MV-4-11 (cell line): Measurements from ENCODE around the gene GLYR1.
A peak's percentile ranks its signal among the peaks of the same experiment; 100 is the strongest.

Experiments
- DNase-seq: peaks from one replicate; lab custom pipeline; 2025; lab: John Stamatoyannopoulos, UW

Gene GLYR1

DNA sequence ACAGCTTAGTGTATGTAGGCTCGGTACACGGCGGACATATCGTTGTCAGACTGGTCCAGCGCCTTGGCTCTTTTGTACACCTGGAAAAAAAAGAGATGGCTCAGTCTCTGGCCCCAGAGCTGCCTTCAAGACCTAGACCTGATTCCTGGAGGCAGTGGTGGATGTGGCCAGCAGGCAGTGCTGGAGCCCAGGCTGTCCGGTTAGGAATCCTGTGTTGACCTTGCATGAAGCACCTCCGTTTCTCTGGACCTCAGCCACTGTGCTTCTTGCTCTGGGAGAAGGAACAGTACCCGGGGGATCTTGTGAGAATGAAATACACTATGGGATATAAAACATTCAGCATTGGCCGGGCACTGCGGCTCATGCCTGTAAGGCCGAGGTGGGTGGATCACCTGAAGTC lies 41.9 kb downstream of the GLYR1 start:
- DNase-seq = no peak

DNA sequence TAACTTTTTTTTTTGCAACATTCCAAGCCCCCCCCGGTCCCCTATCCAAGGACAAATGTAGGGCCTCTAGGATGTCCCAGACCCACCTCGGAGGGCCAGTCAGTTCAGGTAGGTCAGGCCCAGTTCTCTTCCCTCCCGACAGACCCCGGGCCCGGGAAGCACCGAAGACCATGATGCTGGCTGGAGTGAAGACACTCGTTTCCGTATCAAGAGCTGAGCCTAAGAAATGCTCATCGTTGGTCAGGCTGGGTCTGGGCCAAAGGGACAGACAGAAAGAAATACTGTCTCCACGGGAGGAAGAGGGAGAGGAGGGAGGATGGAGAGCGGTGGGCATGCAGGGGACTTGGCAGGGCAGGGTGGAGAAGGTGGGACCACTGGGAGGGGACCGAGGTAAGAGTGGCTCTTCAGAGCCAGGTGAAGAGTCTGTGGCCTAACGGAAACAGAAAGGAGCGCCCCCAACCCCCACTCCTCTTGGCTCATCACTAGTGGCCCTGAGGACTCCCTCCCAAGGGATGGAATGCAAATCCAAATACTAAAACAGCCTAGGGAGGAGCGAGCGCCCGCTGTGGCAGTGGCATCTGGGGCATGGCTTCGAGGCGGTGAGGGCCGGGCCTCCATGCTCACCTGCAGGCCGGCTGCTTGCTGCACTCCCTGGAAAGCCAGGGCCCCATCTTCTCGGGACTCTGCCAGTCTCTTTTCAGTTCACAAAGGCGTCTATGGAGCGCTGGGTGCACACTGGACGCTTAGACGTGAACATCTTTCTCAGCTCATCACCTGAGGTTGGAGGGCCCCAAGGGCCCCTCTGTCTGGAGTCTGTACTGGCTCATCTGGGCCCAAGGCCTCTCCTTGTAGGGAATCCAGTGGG lies 43.0 kb downstream of the GLYR1 start:
- no peak for DNase-seq

DNA sequence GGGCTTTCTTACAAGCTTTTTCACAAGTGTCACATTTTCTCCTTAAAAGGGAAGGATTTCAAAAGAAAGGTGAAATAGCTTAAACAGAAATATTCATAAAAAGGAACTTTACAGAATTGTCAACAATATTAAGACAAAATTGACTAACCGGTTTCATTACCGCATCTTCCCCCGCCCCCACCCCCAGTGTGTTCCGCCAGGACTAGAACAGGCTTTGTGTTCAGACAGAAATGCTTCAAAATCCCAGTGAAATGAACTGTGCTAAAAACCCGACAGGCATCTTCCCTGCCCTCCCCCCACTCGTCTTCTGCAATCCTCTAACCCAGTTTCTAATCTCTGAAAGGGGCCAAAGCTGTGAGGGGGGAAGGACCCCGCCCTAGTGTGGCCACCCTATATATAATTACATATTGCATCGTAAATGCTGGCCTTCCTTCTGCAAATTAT lies 43.7 kb downstream of the GLYR1 start:
- peak; percentile 50 for DNase-seq

DNA sequence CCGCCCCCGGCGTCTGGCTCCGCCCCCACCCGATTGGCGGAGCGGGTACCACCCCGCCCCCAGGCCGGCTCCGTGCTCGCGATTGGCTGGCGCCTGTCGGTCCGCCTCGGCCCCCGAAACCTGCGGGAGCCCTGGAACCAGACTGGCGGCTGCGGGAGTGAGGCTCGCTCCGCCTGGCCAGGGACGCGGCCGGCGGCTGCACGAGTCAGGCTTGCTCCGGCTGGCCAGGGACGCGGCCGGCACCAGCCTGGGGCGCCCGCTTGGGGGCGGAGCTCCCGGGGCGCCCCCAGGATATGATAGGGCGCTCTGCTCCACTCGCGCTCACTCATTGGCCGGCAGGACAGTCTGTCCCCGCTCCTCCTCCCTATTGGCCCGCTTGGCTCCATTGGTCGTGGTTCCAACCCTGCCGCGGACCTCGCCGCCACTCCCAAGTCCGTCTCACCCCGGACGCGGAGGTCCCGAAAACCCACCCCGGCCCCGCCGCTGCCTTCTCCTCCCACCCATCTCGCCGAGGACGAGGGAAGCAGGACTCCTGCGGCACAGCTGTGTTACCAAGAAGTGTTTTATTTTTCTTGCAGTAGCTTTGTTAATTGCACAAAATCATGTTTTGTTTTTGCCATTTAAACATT lies 44.3 kb downstream of the GLYR1 start:
- peak; percentile 85 for DNase-seq

DNA sequence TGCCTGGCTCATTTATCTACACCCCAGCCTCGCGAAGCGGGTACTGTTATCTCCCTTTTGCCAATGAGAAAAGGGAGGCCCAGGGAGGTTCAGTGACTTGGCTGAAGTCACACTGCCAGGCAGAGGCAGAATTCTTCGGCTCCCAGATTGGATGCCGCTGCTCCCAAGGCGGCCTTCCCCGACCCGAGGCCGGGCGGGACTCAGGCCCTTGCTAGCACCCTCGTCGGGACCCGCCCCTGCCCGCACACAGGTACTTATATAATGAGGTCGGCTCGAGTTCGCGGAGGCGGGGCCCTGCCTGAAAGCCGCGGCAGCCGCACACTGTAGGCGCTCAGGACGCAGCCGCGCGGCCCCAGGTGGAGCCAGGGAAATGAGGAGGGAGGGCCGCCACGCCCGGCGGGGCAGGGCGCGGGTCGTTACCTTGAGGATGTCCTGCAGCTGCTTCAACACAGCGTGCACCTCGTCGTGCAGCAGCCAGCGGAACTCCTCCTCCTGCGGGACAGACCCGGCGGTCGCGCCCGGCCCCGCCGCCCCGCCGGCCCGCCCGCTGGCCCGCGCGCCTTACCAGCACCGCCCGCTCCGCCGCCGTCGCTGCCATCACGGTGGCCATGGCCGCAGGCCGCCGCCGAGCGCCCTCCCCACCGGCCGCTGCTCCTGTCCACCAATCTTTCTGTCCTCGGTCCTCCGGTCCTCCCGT lies 45.0 kb downstream of the GLYR1 start, which contains the start of gene ROGDI:
Gene ROGDI (minus strand): TSS at position 672 of the 697 bp plus-strand sequence. CDS start 62 bp downstream, at position 610.
- peak; percentile 41 for DNase-seq

DNA sequence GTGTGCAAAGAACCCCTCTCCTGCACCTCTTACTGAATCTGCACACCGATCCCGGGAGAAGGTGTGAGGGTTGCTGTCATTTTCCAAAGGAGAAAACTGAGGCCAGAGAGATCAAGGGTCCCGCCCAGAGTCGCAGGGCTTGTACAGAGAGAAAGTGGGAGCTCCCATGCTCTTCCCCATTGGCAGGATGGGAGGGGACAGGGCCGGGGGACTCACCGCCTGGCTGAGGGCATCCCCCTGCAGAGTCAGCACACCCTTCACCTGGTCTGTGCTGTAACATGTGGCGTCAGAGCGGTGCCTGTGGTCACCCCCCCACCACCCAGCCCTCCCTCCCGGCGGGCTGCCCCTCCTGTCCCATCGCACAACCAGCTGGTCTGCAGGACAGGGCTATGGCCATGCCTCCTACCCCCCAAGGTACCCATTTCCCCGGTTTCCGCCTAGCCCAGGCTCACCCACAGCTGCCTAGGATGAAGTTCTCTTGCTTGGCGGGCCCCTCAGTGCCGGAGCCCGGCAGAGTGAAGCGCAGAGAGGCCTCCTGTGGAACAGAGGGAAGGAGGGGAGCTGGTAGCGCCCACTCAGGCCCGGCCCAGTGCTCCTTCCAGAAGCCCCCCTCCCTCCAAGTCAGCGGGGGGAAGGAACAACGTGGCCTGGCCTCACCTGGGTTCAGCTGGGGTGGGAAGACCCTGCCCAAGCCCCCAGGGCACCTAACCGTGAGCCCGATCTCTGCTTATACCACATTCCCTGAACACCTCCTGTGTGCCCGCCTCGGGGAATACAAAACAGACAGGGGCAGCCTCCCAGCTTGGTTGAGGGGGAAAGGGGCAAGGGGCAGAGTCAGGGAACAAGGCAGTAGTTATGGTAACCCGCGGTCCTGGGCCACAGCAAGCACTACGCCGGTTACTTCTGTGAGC lies 45.8 kb downstream of the GLYR1 start:
- no peak for DNase-seq

DNA sequence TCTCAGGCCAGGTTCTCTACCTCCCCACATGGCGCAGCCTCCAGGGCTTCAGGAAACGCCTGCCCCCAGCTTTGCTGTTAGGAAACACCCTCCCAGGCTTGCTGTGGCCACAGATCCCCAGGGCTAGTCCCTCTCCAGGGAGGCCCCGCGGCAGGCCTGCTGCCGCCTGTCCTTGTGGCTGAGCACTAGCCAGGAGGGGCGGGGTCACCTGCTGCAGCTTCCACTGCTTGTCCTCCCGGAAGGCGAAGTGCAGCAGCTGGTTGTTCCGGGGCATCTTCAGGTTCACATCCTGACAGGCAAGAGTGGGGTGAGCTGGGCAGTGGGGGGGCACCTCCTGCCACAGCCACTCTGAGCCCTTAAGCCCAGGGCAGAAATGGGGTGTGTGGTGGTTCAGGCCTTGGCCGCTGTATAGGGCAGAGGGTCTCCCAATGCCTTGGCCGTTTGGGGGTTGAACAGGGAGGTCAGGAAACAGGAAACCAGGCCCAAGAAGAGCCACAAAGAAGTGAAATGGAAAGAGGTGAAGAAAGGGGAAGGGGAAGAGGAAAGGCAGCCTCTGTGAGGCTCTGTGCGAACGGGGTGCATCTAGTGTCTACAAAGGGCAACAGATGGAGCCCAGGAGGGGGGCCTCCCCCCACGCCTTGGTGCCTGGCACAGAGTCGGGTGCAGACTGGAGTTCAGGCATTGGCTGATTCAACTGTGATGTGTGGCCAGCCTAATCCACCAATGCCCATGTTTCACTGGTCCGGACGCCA lies 46.6 kb downstream of the GLYR1 start:
- DNase-seq = peak; percentile 85

DNA sequence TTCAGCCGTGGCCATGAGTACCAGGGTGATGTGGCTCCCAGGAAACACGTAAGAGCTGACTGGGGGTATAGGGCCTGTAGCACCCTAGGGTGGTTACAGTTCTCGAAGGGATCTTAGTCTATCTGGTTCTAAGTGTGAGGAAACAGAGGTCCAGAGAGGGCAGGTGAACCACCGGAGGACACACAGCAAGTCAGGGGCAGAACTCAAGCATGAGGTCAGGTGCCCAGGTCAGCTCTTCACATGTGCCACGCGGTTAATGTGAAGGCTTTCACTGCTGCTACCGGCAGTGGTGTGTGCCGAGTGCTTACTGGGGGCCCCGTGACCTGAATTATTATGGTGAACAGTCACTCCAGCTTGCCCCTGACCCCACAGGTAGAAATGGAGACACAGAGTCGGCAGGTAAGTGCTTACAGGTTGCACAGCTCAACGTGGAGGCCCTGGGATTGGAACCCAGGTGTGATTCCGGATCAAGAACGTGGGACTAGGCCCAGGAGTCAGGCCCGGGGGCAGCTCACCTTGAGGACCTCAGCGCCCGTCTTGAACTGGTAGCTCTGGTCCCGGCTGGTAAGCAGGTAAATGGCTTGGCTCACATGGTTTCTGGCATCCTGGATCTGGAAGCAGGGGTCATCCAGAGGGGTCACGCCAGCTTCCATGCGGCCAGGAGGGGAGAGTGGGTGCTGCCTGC lies 47.8 kb downstream of the GLYR1 start:
- no peak for DNase-seq

DNA sequence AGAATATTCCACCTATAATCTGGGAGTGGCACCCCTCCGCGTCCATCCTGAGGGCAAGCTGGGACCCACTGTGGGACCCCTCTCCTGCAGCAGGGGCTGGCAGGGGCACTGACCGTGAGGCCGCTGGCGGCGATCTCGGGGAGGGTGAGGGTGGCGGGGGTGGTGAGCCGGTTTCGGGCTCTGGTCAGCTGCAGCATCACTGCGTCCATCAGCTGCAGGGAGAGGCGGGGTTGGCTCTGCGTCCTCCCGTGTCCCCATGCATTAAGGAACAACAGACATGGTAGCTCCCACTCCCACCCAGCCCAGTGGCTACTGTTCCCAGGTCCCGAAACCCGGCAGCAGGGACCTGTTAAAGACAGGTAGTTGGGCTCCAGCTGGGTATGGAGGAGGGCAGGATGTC lies 48.6 kb downstream of the GLYR1 start:
- no peak for DNase-seq

DNA sequence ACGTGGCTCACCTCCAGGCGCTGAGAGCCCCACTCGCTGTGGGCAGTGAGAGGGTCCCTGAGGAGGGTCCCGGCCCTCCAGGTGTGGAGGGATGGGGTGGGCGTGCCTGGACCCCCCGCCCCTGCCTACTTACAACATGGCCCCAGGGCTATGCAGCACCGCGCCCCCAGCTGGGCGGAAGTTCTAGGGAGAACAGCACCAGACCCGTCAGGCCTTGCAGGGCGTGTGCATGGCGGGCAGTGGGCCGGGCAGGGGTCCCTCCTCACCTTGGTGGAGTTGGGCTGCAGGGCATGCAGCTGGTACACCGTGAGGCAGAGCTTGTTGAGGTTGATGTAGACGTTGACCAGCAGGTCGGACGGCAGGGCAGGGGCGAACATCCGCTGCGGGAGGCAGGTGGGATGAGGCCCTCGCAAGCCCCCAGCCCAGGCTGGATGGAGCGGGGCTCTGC lies 49.3 kb downstream of the GLYR1 start:
- no peak for DNase-seq

DNA sequence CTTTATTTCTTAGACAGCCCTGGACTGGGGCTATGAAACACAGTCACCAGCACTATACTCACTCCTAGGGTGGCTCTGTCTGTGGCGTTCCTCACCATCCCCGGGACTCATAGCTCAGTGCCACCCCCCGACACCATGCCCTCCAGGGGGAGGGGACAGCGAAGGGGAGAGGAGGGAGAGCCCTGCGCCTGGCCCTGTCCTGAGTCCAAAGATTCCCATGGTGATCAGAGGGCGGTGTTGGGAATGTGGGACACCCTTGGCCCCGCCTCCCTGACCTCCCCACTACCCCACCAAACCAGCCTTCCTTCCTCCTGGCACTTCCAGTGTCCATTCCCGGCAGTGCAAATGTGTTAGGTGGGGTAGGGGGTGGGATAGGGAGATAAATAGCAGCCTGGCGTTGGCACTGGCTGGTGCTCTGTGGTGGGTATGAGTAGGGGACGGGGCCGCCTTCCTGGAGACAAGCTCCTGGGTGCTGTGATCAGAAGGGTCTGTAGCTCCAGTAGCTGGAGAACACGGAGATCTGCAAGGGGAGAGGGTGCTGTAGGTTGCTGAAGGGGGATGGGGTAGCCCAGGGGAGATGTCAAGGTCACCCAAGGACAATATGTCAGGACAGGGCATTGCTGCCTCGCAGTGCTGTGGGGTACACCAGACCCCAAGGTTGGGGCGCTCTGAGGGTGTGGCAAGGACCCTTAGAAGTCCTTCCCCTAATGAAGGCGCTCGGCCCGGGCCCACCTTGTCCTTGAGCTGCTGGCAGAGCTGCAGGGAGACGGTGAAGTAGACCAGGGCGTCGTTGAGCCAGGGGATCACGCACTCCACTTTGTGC lies 49.9 kb downstream of the GLYR1 start:
- DNase-seq = no peak

DNA sequence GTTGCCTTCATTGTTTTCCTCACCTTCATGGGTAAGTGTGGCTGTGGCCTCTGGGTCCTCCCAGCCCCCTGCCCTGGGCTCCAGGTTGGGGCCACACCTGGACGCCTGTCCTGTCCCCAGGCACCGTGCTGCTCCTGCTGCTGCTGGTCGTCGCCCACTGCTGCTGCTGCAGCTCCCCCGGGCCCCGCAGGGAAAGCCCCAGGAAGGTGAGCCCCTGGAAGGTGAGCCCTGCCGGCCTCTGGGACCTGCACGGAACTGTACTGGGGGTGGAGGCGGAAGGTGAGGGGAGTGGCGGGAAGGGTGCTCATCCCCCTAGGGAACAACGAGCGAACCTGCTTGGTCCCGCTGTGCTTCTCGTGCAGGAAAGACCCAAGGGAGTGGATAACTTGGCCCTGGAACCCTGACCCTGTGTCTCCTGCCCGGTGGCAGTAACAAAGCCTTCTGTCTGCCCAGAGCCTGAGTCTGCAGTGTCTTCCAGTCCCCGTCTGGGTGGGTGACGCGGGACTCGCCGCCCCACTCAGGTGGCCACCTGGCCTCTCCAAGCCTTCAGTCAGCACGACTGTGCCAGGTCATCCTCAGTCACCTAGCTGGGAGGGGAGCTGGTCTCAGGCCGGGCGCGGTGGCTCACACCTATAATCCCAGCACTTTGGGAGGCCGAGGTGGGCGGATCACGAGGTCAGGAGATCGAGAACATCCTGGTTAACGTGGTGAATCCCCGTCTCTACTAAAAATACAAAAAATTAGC lies 51.1 kb downstream of the GLYR1 start:
- no peak for DNase-seq

DNA sequence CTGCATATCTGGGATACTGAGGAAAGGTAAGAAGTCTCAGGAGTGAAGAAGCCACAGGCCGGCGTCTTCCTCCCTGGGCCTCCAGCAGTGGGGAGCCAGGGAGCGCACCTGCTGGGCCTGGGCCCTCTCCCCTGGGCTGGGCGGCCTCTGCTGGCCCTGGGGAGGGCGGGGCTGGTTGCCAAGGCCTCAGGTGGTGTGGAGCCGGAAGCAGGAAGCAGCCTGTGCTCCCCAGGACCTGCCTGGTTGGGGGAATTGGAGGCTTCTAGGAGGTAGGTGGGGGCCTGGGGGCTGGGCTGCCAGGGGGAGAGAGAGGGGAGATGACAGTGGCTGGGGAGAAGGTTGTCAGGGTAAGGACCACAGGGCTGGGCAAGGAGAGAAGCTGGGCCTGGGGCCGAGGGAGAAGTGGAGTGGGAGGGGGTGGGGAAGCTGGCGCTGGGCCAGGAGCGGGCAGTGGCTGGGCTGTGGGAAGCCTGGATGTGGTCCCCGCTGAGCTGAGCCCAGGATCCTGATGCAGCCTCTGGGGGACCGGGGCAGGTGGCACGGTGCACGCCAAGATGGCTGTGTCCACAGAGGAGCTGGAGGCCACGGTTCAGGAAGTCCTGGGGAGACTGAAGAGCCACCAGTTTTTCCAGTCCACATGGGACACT lies 51.8 kb downstream of the GLYR1 start, which contains the start of gene SMIM22:
Gene SMIM22 (plus strand): TSS at position 189 of the 647 bp plus-strand sequence. CDS start 366 bp downstream, at position 555.
- no peak for DNase-seq

DNA sequence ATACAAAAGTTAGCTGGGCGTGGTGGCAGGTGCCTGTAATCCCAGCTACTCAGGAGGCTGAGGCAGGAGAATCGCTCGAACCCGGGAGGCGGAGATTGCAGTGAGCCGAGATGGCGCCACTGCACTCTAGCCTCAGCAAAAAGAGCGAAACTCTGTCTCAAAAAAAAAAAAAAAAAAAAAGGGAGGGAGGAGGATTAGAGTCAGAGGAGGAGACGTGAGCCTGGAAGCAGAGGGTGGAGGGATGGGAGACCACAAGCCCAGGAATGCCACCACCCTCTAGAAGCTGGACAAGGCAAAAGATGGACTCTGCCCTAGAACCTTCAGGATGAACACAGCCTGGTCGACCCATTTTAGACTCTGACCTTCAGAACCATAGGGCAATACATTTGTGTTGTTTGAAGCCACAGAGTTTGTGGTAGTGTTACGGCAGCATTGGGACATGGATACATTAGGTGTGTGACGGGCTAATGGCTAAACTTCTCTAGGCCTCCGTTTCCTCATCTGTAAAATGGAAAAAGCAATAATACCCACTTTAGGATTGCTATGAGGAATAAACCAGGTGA lies 54.1 kb downstream of the GLYR1 start:
- no peak for DNase-seq

DNA sequence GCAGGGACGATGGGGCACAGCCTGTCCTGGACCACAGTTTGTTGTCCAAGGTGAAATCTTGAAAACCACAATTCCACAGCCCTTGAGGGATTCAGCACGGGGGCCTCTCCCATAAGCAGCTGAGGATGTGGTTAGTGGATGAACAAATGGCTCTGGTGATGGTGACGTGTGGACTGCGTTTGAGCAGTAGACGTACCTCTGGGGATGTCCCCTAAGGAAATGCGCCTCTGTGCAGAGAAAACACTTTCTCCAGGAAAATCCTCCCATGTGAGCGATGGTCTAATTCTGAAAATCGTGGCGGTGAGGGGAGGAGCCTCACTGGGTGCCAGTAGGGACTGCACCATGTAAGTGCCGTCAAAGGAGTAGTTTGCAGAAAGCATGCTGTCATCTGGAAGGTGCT lies 56.2 kb downstream of the GLYR1 start:
- peak; percentile 47 for DNase-seq

DNA sequence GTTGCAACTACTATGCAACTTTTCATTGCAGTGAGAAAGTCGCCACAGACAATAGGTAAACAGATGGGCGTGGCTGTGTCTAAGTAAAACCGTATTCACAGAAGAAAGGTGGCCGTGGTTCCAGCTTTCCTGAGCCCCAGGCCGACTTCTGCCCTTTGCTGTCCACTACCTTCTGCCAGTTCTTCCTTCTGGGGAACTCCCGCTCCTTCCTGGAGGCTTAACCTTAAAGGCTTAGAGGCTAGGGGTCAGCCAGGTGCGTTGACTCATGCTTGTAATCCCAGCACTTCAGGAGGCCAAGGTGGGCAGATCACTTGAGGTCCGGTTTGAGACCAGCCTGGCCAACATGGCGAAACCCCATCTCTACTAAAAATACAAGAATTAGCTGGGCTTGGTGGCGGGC lies 56.8 kb downstream of the GLYR1 start:
- DNase-seq = no peak

DNA sequence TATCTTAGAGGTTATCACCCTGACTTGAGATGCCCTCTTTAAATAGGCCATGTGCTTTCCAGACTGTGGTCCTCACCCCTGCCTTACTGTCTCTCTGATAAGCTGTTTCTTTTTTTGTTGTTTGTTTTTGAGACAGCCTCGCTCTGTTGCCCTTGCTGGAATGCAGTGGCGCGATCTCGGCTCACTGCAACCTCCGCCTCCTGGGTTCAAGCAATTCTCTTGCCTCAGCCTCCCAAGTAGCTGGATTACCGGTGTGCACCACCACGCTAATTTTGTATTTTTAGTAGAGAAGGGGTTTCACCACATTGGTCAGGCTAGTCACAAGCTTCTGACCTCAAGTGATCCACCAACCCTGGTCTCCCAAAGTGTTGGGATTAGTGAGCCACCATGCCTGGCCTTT lies 58.2 kb downstream of the GLYR1 start:
- no peak for DNase-seq

DNA sequence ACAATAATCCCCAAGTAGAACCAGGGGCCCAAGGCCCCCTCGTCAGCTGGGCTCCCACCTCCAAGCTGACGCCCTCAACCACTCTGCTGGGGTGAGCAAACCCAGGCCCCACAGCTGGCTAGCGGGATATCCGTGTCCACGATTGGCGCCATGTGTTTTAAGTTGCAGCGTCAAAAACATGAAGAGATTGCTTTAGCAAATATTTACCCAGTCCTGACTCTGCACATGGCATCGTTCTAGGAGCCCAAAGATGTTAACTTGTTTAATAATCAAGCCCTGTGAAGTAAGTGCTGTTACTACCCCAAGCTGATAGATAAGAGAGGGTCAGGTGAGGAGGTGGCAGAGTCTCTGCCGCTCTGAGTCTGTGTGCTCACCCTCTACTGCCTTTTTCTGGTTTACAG lies 58.6 kb downstream of the GLYR1 start:
- no peak for DNase-seq
